ENCODE measurements around the gene NTSR1.

- TF ChIP-seq CTCF (IDR thresholded peaks at IDR 0.05; ENCODE audit: insufficient read depth, low read length) (no peak), REST (IDR thresholded peaks at IDR 0.05; ENCODE audit: insufficient replicate concordance, low read depth) (no peak), GABPA (IDR thresholded peaks at IDR 0.05; ENCODE audit: low read depth) (no peak), POLR2AphosphoS5 (IDR thresholded peaks at IDR 0.05; ENCODE audit: low read depth) (no peak), SPI1 (IDR thresholded peaks at IDR 0.05; ENCODE audit: borderline replicate concordance, low read depth) (no peak)
These were observed 18.3 kb downstream of the NTSR1 start for GRCh38 chr20:62726716-62727583.
